Measurements from ENCODE around the gene POU5F1. TPM values are rescaled to one million over a fixed set of nuclear protein-coding genes. Genes with fewer than 3 reads are reported as not detected.

Gene POU5F1
- polyA plus RNA-seq, 1 of the 3 experiments (the other 2 are of a cell fraction): not detected

- H3K9ac ChIP-seq: no peak overlapping the region
- H3F3A ChIP-seq (replicated peaks; ENCODE audit: insufficient read depth): peaks cover 8% of the 10 kb centered on the region
- POLR2A ChIA-PET: no interaction called here
- H3K4me2 ChIP-seq: no peak overlapping the region
- no peak overlapping the region for H3K27ac ChIP-seq (ENCODE audit: low read depth in 2 of 2, low read length in 1 of 2)
- TF ChIP-seq YY1 (IDR thresholded peaks at IDR 0.05; ENCODE audit: low read depth) (no peak), GATA2 (CRISPR knock-in tag; IDR thresholded peaks at IDR 0.05) (no peak), TAF1 (IDR thresholded peaks at IDR 0.05; ENCODE audit: borderline replicate concordance, low read depth, low read length) (no peak)
- WGBS (ENCODE audit: low lambda C conversion rate): 72% methylated on average over 4 of the region's 7 CpGs
- no peaks in the 10 kb centered on the region for H3K9me2 ChIP-seq
- no peak for DNase-seq
- no peaks in the 10 kb centered on the region for H3K9me3 ChIP-seq
- H3K79me2 ChIP-seq (ENCODE audit: insufficient read depth): peaks cover 30% of the 10 kb centered on the region
- H3K27me3 ChIP-seq (ENCODE audit: insufficient read depth): no peaks in the 10 kb centered on the region
- H2AFZ ChIP-seq (ENCODE audit: low read depth): no peak overlapping the region
- 0 out of 2 replicates have a peak, but pooled peaks cover 2% of the 10 kb centered on the region for H4K20me1 ChIP-seq (ENCODE audit: insufficient read depth)
- H3K4me1 ChIP-seq (ENCODE audit: control insufficient read depth in 1 of 2, insufficient read depth in 2 of 2, low read depth in 1 of 2, low read length in 1 of 2): peaks cover 4 to 14% of the 10 kb centered on the region in 2 experiments; a peak in 3 of 4 replicates
- H3K36me3 ChIP-seq (replicated peaks in 1 of 2; ENCODE audit: control insufficient read depth in 1 of 2, insufficient read depth in 2 of 2, low read length in 1 of 2): no peaks in the 10 kb centered on the region
- CTCF ChIA-PET: interaction anchor here (1.2 kb wide), 1 partner anchor 31 kb away, joined by 4 read pairs; no protein-coding TSS in a partner anchor
- no peak overlapping the region for H3K4me3 ChIP-seq (ENCODE audit: low read depth in 2 of 2, low read length in 1 of 2)
Observed at GRCh38 chr6:31118178-31118577, 52.3 kb downstream of the POU5F1 start.

GRCh38 chr6:31116661-31117385, 53.7 kb downstream of the POU5F1 start:
- DNase-seq: no peak
- ChIA-PET CTCF (interaction anchor here (0.7 to 2.1 kb wide), 5 partner anchors 11 to 663 kb away, joined by 3 to 7 read pairs (median 4); no protein-coding TSS in a partner anchor), POLR2A (no interaction called here)
- Histone ChIP-seq H3K4me1 (ENCODE audit: control insufficient read depth in 1 of 2, insufficient read depth in 2 of 2, low read depth in 1 of 2, low read length in 1 of 2) (peaks cover 2 to 12% of the 10 kb centered on the region in 2 experiments; a peak in 3 of 4 replicates), H3K9me3 (no peaks in the 10 kb centered on the region), H2AFZ (ENCODE audit: low read depth) (no peak overlapping the region), H3F3A (replicated peaks; ENCODE audit: insufficient read depth) (peaks cover 5% of the 10 kb centered on the region), H3K27ac (ENCODE audit: low read depth in 2 of 2, low read length in 1 of 2) (no peak overlapping the region; a peak in 1 of 4 replicates), H3K79me2 (ENCODE audit: insufficient read depth) (peaks cover 30% of the 10 kb centered on the region), H3K27me3 (ENCODE audit: insufficient read depth) (no peaks in the 10 kb centered on the region), H3K9ac (no peak overlapping the region; the same call in 1 of the 2 replicates), H3K4me3 (ENCODE audit: low read depth in 2 of 2, low read length in 1 of 2) (peak overlapping the region; percentile 27 to 49; a peak in 3 of 4 replicates), H3K4me2 (peak overlapping the region; percentile 85), H3K9me2 (no peaks in the 10 kb centered on the region), H4K20me1 (ENCODE audit: insufficient read depth) (no peaks in the 10 kb centered on the region), H3K36me3 (replicated peaks in 1 of 2; ENCODE audit: control insufficient read depth in 1 of 2, insufficient read depth in 2 of 2, low read length in 1 of 2) (no peaks in the 10 kb centered on the region)
- 73% methylated on average over 9 of the region's 19 CpGs for WGBS (ENCODE audit: low lambda C conversion rate)
- TF ChIP-seq GABPA (IDR thresholded peaks at IDR 0.05; ENCODE audit: low read depth): peak; percentile 30; the same call in 1 of the 2 replicates
- no peak for TF ChIP-seq ELF1 (IDR thresholded peaks at IDR 0.05)
- TF ChIP-seq YY1 (IDR thresholded peaks at IDR 0.05; ENCODE audit: low read depth): no peak

GRCh38 chr6:31115941-31116560, 54.4 kb downstream of the POU5F1 start:
- Histone ChIP-seq H3K9me3 (no peaks in the 10 kb centered on the region), H3K27ac (ENCODE audit: low read depth in 2 of 2, low read length in 1 of 2) (no peak overlapping the region), H3K4me3 (ENCODE audit: low read depth in 2 of 2, low read length in 1 of 2) (no peak overlapping the region; a peak in 2 of 4 replicates), H3K4me2 (peak overlapping the region; percentile 85), H3K9me2 (no peaks in the 10 kb centered on the region), H3K36me3 (replicated peaks in 1 of 2; ENCODE audit: control insufficient read depth in 1 of 2, insufficient read depth in 2 of 2, low read length in 1 of 2) (no peaks in the 10 kb centered on the region), H4K20me1 (ENCODE audit: insufficient read depth) (no peaks in the 10 kb centered on the region), H3K9ac (peak overlapping the region; percentile 69; the same call in 1 of the 2 replicates), H3K4me1 (ENCODE audit: control insufficient read depth in 1 of 2, insufficient read depth in 2 of 2, low read depth in 1 of 2, low read length in 1 of 2) (peaks cover 2 to 12% of the 10 kb centered on the region in 2 experiments; a peak in 3 of 4 replicates), H3K27me3 (ENCODE audit: insufficient read depth) (no peaks in the 10 kb centered on the region), H2AFZ (ENCODE audit: low read depth) (no peak overlapping the region), H3K79me2 (ENCODE audit: insufficient read depth) (peaks cover 30% of the 10 kb centered on the region), H3F3A (replicated peaks; ENCODE audit: insufficient read depth) (peaks cover 5% of the 10 kb centered on the region)
- ChIA-PET POLR2A (no interaction called here), CTCF (interaction anchor here (0.7 to 2.1 kb wide), 7 partner anchors 11 to 663 kb away, joined by 3 to 7 read pairs (median 4); no protein-coding TSS in a partner anchor)
- WGBS (ENCODE audit: low lambda C conversion rate): 55% methylated on average over 12 of the region's 12 CpGs
- DNase-seq: no peak
- TF ChIP-seq MAX (IDR thresholded peaks at IDR 0.05; ENCODE audit: low read depth): no peak
- no peak for TF ChIP-seq EZH2phosphoT487 (IDR thresholded peaks at IDR 0.05; ENCODE audit: borderline replicate concordance, low read depth)
- TF ChIP-seq TAF1 (IDR thresholded peaks at IDR 0.05; ENCODE audit: borderline replicate concordance, low read depth, low read length): no peak
- no peak for TF ChIP-seq SMC3 (IDR thresholded peaks at IDR 0.05; ENCODE audit: low read depth, low read length)
- no peak for TF ChIP-seq NRF1 (IDR thresholded peaks at IDR 0.05; ENCODE audit: low read depth, low read length)
- no peak for TF ChIP-seq NFIC (IDR thresholded peaks at IDR 0.05; ENCODE audit: borderline replicate concordance)
- no peak for TF ChIP-seq YY1 (IDR thresholded peaks at IDR 0.05; ENCODE audit: low read depth)
- no peak for TF ChIP-seq FOSL2 (IDR thresholded peaks at IDR 0.05; ENCODE audit: borderline replicate concordance, low read depth)
- TF ChIP-seq PBX3 (IDR thresholded peaks at IDR 0.05): no peak
- TF ChIP-seq FOXJ3 (CRISPR knock-in tag; IDR thresholded peaks at IDR 0.05): no peak
- no peak for TF ChIP-seq MXI1 (IDR thresholded peaks at IDR 0.05; ENCODE audit: low read depth, low read length)
- TF ChIP-seq CTCF (IDR thresholded peaks at IDR 0.05): no peak
- no peak for TF ChIP-seq TCF12 (IDR thresholded peaks at IDR 0.05)
- no peak for TF ChIP-seq MEF2A (IDR thresholded peaks at IDR 0.05; ENCODE audit: borderline replicate concordance, low read depth)
- TF ChIP-seq RXRA (IDR thresholded peaks at IDR 0.05; ENCODE audit: borderline replicate concordance, low read depth): no peak
